ENCODE measurements around the gene RMND1. TPM values are rescaled to one million over a fixed set of nuclear protein-coding genes. Genes with fewer than 3 reads are reported as not detected.

RMND1 gene
- total RNA-seq, 1 donor from 2014 or later = 40.2 TPM

- Mint-ChIP-seq H3K27ac (no peak overlapping the region), H3K9me3 (ENCODE audit: low read depth) (peaks cover 4% of the 10 kb centered on the region), H3K27me3 (no peaks in the 10 kb centered on the region), H3K4me1 (ENCODE audit: low read depth) (no peaks in the 10 kb centered on the region), H3K4me3 (ENCODE audit: low read depth) (no peak overlapping the region), H3K36me3 (ENCODE audit: insufficient read depth) (peaks cover 7% of the 10 kb centered on the region)
- DNase-seq (ENCODE audit: low spot score, unreplicated experiment) = no peak
- no peak for TF ChIP-seq CTCF (IDR thresholded peaks at IDR 0.05; ENCODE audit: unreplicated experiment)
These were observed 71.7 kb downstream of the RMND1 start for GRCh38 chr6:151379933-151380847.

- H3K4me1 Mint-ChIP-seq (ENCODE audit: low read depth) = peaks cover 3% of the 10 kb centered on the region
- TF ChIP-seq CTCF (IDR thresholded peaks at IDR 0.05; ENCODE audit: unreplicated experiment) = no peak
- H3K36me3 Mint-ChIP-seq (ENCODE audit: insufficient read depth) = peaks cover 7% of the 10 kb centered on the region
- peaks cover 4% of the 10 kb centered on the region for H3K9me3 Mint-ChIP-seq (ENCODE audit: low read depth)
- no peak overlapping the region for H3K27ac Mint-ChIP-seq
- H3K4me3 Mint-ChIP-seq (ENCODE audit: low read depth) = no peak overlapping the region
- no peak for DNase-seq (ENCODE audit: low spot score, unreplicated experiment)
- H3K27me3 Mint-ChIP-seq = no peaks in the 10 kb centered on the region
These were observed 74.8 kb downstream of the RMND1 start for GRCh38 chr6:151377095-151377494.

GRCh38 chr6:151376440-151376839 is 75.5 kb downstream of the RMND1 start:
- H3K27me3 Mint-ChIP-seq = no peaks in the 10 kb centered on the region
- peaks cover 3% of the 10 kb centered on the region for H3K4me1 Mint-ChIP-seq (ENCODE audit: low read depth)
- H3K4me3 Mint-ChIP-seq (ENCODE audit: low read depth) = no peak overlapping the region
- no peak for DNase-seq (ENCODE audit: low spot score, unreplicated experiment)
- peaks cover 4% of the 10 kb centered on the region for H3K9me3 Mint-ChIP-seq (ENCODE audit: low read depth)
- TF ChIP-seq CTCF (IDR thresholded peaks at IDR 0.05; ENCODE audit: unreplicated experiment) = no peak
- H3K27ac Mint-ChIP-seq = no peak overlapping the region
- H3K36me3 Mint-ChIP-seq (ENCODE audit: insufficient read depth) = peaks cover 10% of the 10 kb centered on the region

DNA sequence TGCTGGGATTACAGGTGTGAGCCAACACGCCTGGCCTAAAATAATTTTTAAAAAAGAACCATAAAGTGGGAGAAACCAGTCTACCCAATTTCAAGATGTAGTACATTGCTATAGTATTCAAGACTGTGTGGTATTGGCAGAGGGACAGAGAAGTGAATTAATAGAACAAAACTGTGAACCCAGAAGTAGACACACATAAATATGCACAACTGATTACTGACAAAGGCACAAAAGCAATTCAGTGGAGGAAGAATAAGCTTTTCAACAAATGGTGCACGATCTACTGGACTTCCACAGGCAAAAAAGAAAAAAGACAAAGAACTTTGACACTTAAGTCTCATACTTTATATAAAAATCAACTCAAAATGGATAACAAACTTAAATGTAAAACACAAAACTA is 76.1 kb downstream of the RMND1 start:
- DNase-seq (ENCODE audit: low spot score, unreplicated experiment) = no peak
- H3K4me1 Mint-ChIP-seq (ENCODE audit: low read depth) = peaks cover 3% of the 10 kb centered on the region
- H3K27ac Mint-ChIP-seq = peak overlapping the region; percentile 7
- peaks cover 14% of the 10 kb centered on the region for H3K36me3 Mint-ChIP-seq (ENCODE audit: insufficient read depth)
- peaks cover 4% of the 10 kb centered on the region for H3K9me3 Mint-ChIP-seq (ENCODE audit: low read depth)
- H3K4me3 Mint-ChIP-seq (ENCODE audit: low read depth) = no peak overlapping the region
- no peaks in the 10 kb centered on the region for H3K27me3 Mint-ChIP-seq
- no peak for TF ChIP-seq CTCF (IDR thresholded peaks at IDR 0.05; ENCODE audit: unreplicated experiment)

DNA sequence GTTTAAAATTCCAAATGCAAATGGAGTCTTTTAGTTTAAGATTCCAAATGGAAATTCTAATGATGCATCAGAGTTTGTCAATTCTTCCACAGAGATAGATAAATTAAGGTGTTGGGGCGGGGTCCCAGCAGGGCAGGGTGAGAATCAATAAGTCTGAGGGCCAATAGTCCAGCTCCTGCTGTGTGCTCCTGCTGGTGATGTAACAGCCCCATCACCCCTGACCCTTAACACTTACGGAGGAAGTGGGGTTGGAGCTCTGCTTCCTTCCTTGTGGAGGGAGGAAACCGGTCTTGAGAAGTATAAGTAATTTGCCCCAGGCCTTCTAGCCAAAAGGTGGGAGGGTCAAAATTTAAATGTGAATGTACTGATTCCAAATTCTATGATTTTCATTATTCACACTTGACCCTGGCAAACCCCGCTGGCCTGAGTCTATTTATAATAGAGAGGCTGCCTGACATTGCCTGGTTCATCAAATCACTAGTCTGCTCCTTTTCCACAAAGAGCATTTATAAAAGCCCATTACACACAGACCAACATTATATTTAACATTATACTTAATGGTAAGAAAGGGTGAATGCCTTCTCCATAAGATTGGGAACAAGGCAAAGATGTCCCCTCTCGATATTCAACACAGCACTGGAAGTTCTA is 77.8 kb downstream of the RMND1 start:
- Mint-ChIP-seq H3K4me3 (ENCODE audit: low read depth) (no peak overlapping the region), H3K36me3 (ENCODE audit: insufficient read depth) (peaks cover 17% of the 10 kb centered on the region), H3K27me3 (no peaks in the 10 kb centered on the region), H3K4me1 (ENCODE audit: low read depth) (peaks cover 3% of the 10 kb centered on the region), H3K9me3 (ENCODE audit: low read depth) (peaks cover 4% of the 10 kb centered on the region), H3K27ac (no peak overlapping the region)
- no peak for TF ChIP-seq CTCF (IDR thresholded peaks at IDR 0.05; ENCODE audit: unreplicated experiment)
- DNase-seq (ENCODE audit: low spot score, unreplicated experiment) = no peak

Data from progenitor cell of endocrine pancreas (in vitro differentiated cells).